VCaP (cell line): ENCODE measurements around the gene TTYH3.

Source experiments
- H3K27ac ChIP-seq: fragments of 450-650 bp; 2 replicates; pipeline ENCODE4 v1.5.1; 2017
- TF ChIP-seq, protein P1 (sequence below): fragments of 450-650 bp; conservative IDR thresholded peaks from 2 replicates; pipeline ENCODE4 v1.5.1; 2017; ENCODE audit warnings: mild to moderate bottlenecking, moderate library complexity

The TTYH3 gene

GRCh38 chr7:2661602-2662272 is 30.0 kb downstream of the TTYH3 start:
- H3K27ac ChIP-seq, result no peak overlapping the region
- TF ChIP-seq, protein P1, sequence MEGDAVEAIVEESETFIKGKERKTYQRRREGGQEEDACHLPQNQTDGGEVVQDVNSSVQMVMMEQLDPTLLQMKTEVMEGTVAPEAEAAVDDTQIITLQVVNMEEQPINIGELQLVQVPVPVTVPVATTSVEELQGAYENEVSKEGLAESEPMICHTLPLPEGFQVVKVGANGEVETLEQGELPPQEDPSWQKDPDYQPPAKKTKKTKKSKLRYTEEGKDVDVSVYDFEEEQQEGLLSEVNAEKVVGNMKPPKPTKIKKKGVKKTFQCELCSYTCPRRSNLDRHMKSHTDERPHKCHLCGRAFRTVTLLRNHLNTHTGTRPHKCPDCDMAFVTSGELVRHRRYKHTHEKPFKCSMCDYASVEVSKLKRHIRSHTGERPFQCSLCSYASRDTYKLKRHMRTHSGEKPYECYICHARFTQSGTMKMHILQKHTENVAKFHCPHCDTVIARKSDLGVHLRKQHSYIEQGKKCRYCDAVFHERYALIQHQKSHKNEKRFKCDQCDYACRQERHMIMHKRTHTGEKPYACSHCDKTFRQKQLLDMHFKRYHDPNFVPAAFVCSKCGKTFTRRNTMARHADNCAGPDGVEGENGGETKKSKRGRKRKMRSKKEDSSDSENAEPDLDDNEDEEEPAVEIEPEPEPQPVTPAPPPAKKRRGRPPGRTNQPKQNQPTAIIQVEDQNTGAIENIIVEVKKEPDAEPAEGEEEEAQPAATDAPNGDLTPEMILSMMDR, result no peak

DNA sequence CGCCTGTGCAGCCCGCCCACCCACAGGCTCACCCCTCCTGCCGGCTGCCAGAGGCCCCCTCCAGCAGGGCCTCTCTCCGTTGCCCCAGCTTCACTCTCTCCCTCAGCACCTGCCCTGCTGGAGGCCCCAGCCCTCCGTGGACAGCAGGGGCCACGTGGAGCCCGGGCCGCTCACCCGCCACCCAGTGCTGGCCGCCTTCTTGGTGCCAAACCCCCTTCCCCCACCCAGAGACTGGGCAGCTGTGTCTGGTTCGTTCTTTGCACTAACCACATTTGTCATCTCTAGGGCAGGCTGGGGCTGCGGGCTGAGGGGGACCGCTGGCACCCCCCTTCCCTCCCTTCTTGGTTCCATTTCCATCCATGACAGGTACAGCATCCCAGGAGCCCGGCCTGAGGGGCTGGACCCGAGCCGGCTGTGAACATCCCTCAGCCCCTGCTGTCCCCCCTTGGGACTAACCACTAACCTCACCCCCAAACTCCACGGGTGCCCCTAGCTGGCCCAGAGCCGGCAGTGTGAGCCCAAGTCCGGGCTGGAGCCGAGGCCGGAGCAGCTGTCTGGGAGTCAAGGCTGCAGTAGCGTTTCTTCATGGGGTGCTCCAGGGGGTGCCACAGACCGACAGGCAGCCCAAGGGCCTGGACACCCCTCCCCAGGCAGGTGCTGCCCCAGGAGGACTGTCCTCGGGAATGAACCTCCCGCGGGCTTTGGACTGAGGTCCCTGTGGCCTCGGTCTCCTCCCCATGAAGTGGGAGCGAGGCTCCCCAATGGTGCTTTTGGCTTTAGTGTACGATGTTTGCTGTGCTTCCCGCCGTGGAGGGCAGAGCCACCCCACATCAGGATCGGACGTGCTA is 30.7 kb downstream of the TTYH3 start:
- TF ChIP-seq, protein P1, result no peak
- H3K27ac ChIP-seq, result no peak overlapping the region

- TF ChIP-seq, protein P1, result no peak
Observed at GRCh38 chr7:2663121-2663886, 31.5 kb downstream of the TTYH3 start.

GRCh38 chr7:2663960-2664359 is 32.2 kb downstream of the TTYH3 start:
- TF ChIP-seq, protein P1, result no peak
- H3K27ac ChIP-seq, result no peak overlapping the region

More at GRCh38 chr7:2663121-2663886, 31.5 kb downstream of the TTYH3 start:
- H3K27ac ChIP-seq, result no peak overlapping the region

GRCh38 chr7:2665359-2665791 is 33.6 kb downstream of the TTYH3 start:
- TF ChIP-seq, protein P1, result no peak

DNA sequence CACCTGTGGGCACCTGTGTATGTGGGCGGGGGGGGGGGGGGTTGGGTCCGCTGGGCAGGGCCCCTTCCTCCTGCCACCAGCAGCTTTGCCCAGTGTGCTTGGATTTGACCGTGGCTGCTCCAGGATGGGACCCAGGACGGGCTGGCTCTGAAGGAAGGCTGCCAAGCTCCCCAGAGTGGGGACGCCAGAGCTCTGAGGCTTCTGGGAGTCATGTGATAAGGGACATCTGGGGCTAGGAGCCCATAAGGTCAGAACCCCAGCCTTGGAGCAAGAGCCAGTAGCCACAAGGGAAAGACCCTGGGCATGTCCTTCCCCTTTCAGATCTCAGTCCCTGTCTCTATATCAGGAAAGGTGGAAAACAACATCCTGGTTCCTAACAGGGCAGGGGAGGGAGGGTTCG is 34.4 kb downstream of the TTYH3 start:
- H3K27ac ChIP-seq, result no peak overlapping the region
- TF ChIP-seq, protein P1, result no peak

More at GRCh38 chr7:2665359-2665791, 33.6 kb downstream of the TTYH3 start:
- no peak overlapping the region for H3K27ac ChIP-seq
